Kidney epithelial cell (primary cell): ENCODE data around the gene CSGALNACT2. TPM values are rescaled to one million over a fixed set of nuclear protein-coding genes. Genes with fewer than 3 reads are reported as not detected.

ENCODE experiments used
- DNase-seq: peaks from one replicate; pipeline ENCODE4 v3.0.0-alpha.2; 2010; ENCODE audit warnings: low read depth
- H3K27me3 ChIP-seq: 2 replicates; pipeline ENCODE4 v1.6.0; 2011; ENCODE audit warnings: low read length; ENCODE audit not compliant: control insufficient read depth, insufficient read depth
- H3K36me3 ChIP-seq: 2 replicates; pipeline ENCODE4 v1.5.1; 2011; ENCODE audit warnings: low read length; ENCODE audit not compliant: control insufficient read depth, insufficient read depth
- H3K4me3 ChIP-seq: 2 replicates; pipeline ENCODE4 v1.5.1; 2011; ENCODE audit warnings: low read depth, mild to moderate bottlenecking, control low read depth, low read length
- CTCF ChIP-seq: IDR thresholded peaks from 2 replicates; pipeline ENCODE4 v1.5.1; 2011; ENCODE audit warnings: mild to moderate bottlenecking, moderate library complexity, low read length, control low read depth, inconsistent platforms; ENCODE audit not compliant: insufficient read depth, poor library complexity, severe bottlenecking
- total RNA-seq: library from RNA; depleted of rRNA; stranded (reverse); fragments of >200 nt; gene quantifications from 2 replicates; pipeline ENCODE4 v1.2.3, GENCODE V29; 2015

The CSGALNACT2 gene
- total RNA-seq, 1 donor from 2014 or later = 17.3 TPM

- no peaks in the 10 kb centered on the region for H3K36me3 ChIP-seq
- no peak for TF ChIP-seq CTCF
- no peak for DNase-seq
- no peaks in the 10 kb centered on the region for H3K27me3 ChIP-seq
- no peak overlapping the region for H3K4me3 ChIP-seq
Observed at GRCh38 chr10:43190289-43190688, 52.0 kb downstream of the CSGALNACT2 start.

GRCh38 chr10:43190775-43191174, 52.5 kb downstream of the CSGALNACT2 start:
- TF ChIP-seq CTCF = no peak
- DNase-seq = no peak
- H3K27me3 ChIP-seq = no peaks in the 10 kb centered on the region
- H3K4me3 ChIP-seq = no peak overlapping the region
- H3K36me3 ChIP-seq = no peaks in the 10 kb centered on the region

GRCh38 chr10:43192884-43193283, 54.6 kb downstream of the CSGALNACT2 start:
- H3K36me3 ChIP-seq = no peaks in the 10 kb centered on the region
- no peak overlapping the region for H3K4me3 ChIP-seq
- DNase-seq = no peak
- no peak for TF ChIP-seq CTCF
- H3K27me3 ChIP-seq = no peaks in the 10 kb centered on the region

- Histone ChIP-seq H3K36me3 (no peaks in the 10 kb centered on the region), H3K27me3 (no peaks in the 10 kb centered on the region), H3K4me3 (no peak overlapping the region)
- no peak for DNase-seq
- no peak for TF ChIP-seq CTCF
Observed at GRCh38 chr10:43193496-43194080, 55.3 kb downstream of the CSGALNACT2 start.

GRCh38 chr10:43194266-43194665, 56.0 kb downstream of the CSGALNACT2 start:
- DNase-seq = no peak
- Histone ChIP-seq H3K36me3 (no peaks in the 10 kb centered on the region), H3K4me3 (no peak overlapping the region), H3K27me3 (no peaks in the 10 kb centered on the region)
- TF ChIP-seq CTCF = no peak

- TF ChIP-seq CTCF = no peak
- Histone ChIP-seq H3K36me3 (no peaks in the 10 kb centered on the region), H3K27me3 (no peaks in the 10 kb centered on the region), H3K4me3 (no peak overlapping the region)
- DNase-seq = no peak
Observed at GRCh38 chr10:43194859-43195258, 56.6 kb downstream of the CSGALNACT2 start.
